Naive thymus-derived CD4-positive, alpha-beta T cell (primary cell): ENCODE measurements around the gene VCAN. TPM values are rescaled to one million over a fixed set of nuclear protein-coding genes. Genes with fewer than 3 reads are reported as not detected.

ENCODE experiments used
- polyA plus RNA-seq, 2 donors: library from polyadenylated mRNA; unstranded; fragments of 300-500 nt; fragmentation: Illumina TruSeq; gene quantifications; one replicate each; pipeline ENCODE4 v1.2.3, GENCODE V29; 2021
- total RNA-seq, 6 experiments: library from RNA in 5 of 6; stranded (reverse) in 5 of 6; gene quantifications; 1 replicate in 5 of 6; 2 replicates in 1 of 6; pipeline ENCODE4 v1.2.3 and lab custom pipeline; 2021 to 2026

The VCAN gene
- total and polyA plus RNA-seq, 7 experiments from 2014 or later = 0.28 to 563 (median 1.1) TPM

Other genes starting within 250 kb of the VCAN start
- not detected for gene HAPLN1, start 249.1 kb downstream of the VCAN start, total RNA-seq
- gene HAPLN1, start 249.1 kb downstream of the VCAN start, polyA plus RNA-seq = not detected